IMR-90 (cell line): ENCODE results near the gene HS6ST2. TPM values are rescaled to one million over a fixed set of nuclear protein-coding genes. Genes with fewer than 3 reads are reported as not detected.

ENCODE experiments used
- ATAC-seq: fragments of 200-7000 bp; cut with Tn5 transposase; 2 replicates; pipeline ENCODE4 v1.9.1; 2020; ENCODE audit warnings: low read depth, mild to moderate bottlenecking, moderate library complexity
- BruUV-seq: library from RNA; stranded (reverse); fragments of 400-500 nt; replicated peaks from 2 replicates; lab custom pipeline; 2021; lab: Mats Ljungman, UMichigan
- CTCF ChIA-PET: fragments of 300-600 bp; formaldehyde crosslinking; extraction: SDS; loops from one replicate; lab custom pipeline; 2021; ENCODE audit warnings: antibody characterized with exemption; lab: Yijun Ruan, JAX
- POLR2A ChIA-PET: fragments of 300-600 bp; sonication (Branson Sonifier 250); formaldehyde crosslinking; loops from one replicate; lab custom pipeline; 2022; ENCODE audit warnings: antibody characterized with exemption; ENCODE audit not compliant: unreplicated experiment; lab: Charles Lee
- DNase-seq: peaks from one replicate; pipeline ENCODE4 v3.0.0; 2013
- H2AFZ ChIP-seq: replicated peaks from 2 replicates; pipeline ENCODE3; 2013; ENCODE audit warnings: low read length, mild to moderate bottlenecking; ENCODE audit not compliant: poor library complexity
- H2AK5ac ChIP-seq: 2 replicates; pipeline ENCODE4 v1.6.1; 2013; ENCODE audit warnings: low read depth, low read length, inconsistent platforms
- H2AK9ac ChIP-seq: replicated peaks from 2 replicates; pipeline ENCODE3; 2013; ENCODE audit warnings: mild to moderate bottlenecking, low read depth, low read length, moderate library complexity; ENCODE audit not compliant: poor library complexity
- H2BK120ac ChIP-seq: 2 replicates; pipeline ENCODE4 v1.6.1; 2013; ENCODE audit warnings: low read depth, low read length, inconsistent platforms
- H2BK15ac ChIP-seq: 3 replicates; pipeline ENCODE4 v1.6.1; 2013; ENCODE audit warnings: low read depth, low read length, inconsistent platforms
- H2BK20ac ChIP-seq: 2 replicates; pipeline ENCODE4 v1.6.1; 2013; ENCODE audit warnings: low read depth, mild to moderate bottlenecking, inconsistent platforms, low read length, moderate library complexity
- H2BK5ac ChIP-seq: 2 replicates; pipeline ENCODE4 v1.6.1; 2013; ENCODE audit warnings: mild to moderate bottlenecking, low read depth, low read length, inconsistent platforms; ENCODE audit not compliant: poor library complexity, severe bottlenecking
- H3K14ac ChIP-seq: replicated peaks from 2 replicates; pipeline ENCODE4 v1.6.1; 2013; ENCODE audit warnings: low read depth, low read length, inconsistent platforms
- H3K18ac ChIP-seq: 2 replicates; pipeline ENCODE4 v1.6.1; 2013; ENCODE audit warnings: low read depth, low read length, control low read depth
- H3K23ac ChIP-seq: 2 replicates; pipeline ENCODE4 v1.6.1; 2013; ENCODE audit warnings: low read depth, low read length, inconsistent platforms
- H3K27ac ChIP-seq: 2 replicates; pipeline ENCODE4 v1.5.1; 2013; ENCODE audit warnings: mild to moderate bottlenecking, control low read depth, low read length; ENCODE audit not compliant: insufficient read depth
- H3K27me3 ChIP-seq: 2 replicates; pipeline ENCODE4 v1.6.1; 2013; ENCODE audit warnings: low read length; ENCODE audit not compliant: control insufficient read depth, insufficient read depth
- H3K36me3 ChIP-seq: 2 replicates; pipeline ENCODE4 v1.6.1; 2013; ENCODE audit warnings: low read length, mixed read lengths; ENCODE audit not compliant: control insufficient read depth, insufficient read depth
- H3K4ac ChIP-seq: 2 replicates; pipeline ENCODE4 v1.6.1; 2013; ENCODE audit warnings: low read depth, low read length, inconsistent platforms
- H3K4me1 ChIP-seq: 2 replicates; pipeline ENCODE4 v1.6.1; 2013; ENCODE audit warnings: low read length, mixed read lengths; ENCODE audit not compliant: control insufficient read depth, insufficient read depth
- H3K4me2 ChIP-seq: 2 replicates; pipeline ENCODE4 v1.6.1; 2013; ENCODE audit warnings: low read depth, mild to moderate bottlenecking, control low read depth, low read length, moderate library complexity
- H3K4me3 ChIP-seq: 2 replicates; pipeline ENCODE4 v1.5.1; 2013; ENCODE audit warnings: low read depth, mild to moderate bottlenecking, control low read depth, low read length, moderate library complexity; ENCODE audit not compliant: insufficient read depth
- H3K56ac ChIP-seq: 2 replicates; pipeline ENCODE4 v1.6.1; 2013; ENCODE audit warnings: low read length, inconsistent platforms; ENCODE audit not compliant: insufficient read depth; ENCODE audit errors: extremely low read depth
- H3K79me1 ChIP-seq, 2 experiments: 2 replicates each; pipeline ENCODE4 v1.6.1; 2013; ENCODE audit warnings: low read length in 2 of 2, inconsistent platforms in 1 of 2, low read depth in 1 of 2
- H3K9ac ChIP-seq: 2 replicates; pipeline ENCODE4 v1.6.1; 2013; ENCODE audit warnings: low read depth, low read length, control low read depth
- H3K9me1 ChIP-seq: 2 replicates; pipeline ENCODE4 v1.6.1; 2013; ENCODE audit warnings: low read length, inconsistent platforms; ENCODE audit not compliant: insufficient read depth
- H3K9me3 ChIP-seq: 2 replicates; pipeline ENCODE4 v1.6.1; 2013; ENCODE audit warnings: low read length; ENCODE audit not compliant: control insufficient read depth, insufficient read depth
- H4K20me1 ChIP-seq: 2 replicates; pipeline ENCODE4 v1.6.1; 2013; ENCODE audit warnings: low read length, inconsistent platforms; ENCODE audit not compliant: insufficient read depth
- H4K5ac ChIP-seq: 2 replicates; pipeline ENCODE4 v1.6.1; 2013; ENCODE audit warnings: mild to moderate bottlenecking, low read depth, low read length, control low read depth
- H4K8ac ChIP-seq, 2 experiments: 2 replicates each; pipeline ENCODE4 v1.6.1; 2013; ENCODE audit warnings: low read depth in 2 of 2, low read length in 2 of 2, control low read depth in 1 of 2, inconsistent platforms in 1 of 2
- H4K91ac ChIP-seq: 2 replicates; pipeline ENCODE4 v1.6.1; 2013; ENCODE audit warnings: low read depth, low read length, inconsistent platforms; ENCODE audit not compliant: insufficient read depth
- BHLHE40 ChIP-seq: fragments of 150-350 bp; IDR thresholded peaks from 2 replicates; pipeline ENCODE4 v1.6.1; 2016; ENCODE audit warnings: mild to moderate bottlenecking, low read depth, low read length
- CEBPB ChIP-seq: IDR thresholded peaks from 2 replicates; pipeline ENCODE4 v1.6.1; 2012; ENCODE audit warnings: low read depth, low read length, improper control_type of control experiment
- CHD1 ChIP-seq: IDR thresholded peaks from 2 replicates; pipeline ENCODE4 v1.6.1; 2012; ENCODE audit warnings: low read depth, low read length, improper control_type of control experiment
- MAFK ChIP-seq: IDR thresholded peaks from 2 replicates; pipeline ENCODE4 v1.6.1; 2012; ENCODE audit warnings: low read depth, low read length, improper control_type of control experiment
- NFE2L2 ChIP-seq: fragments of 150-350 bp; IDR thresholded peaks from 2 replicates; pipeline ENCODE4 v1.6.1; 2016; ENCODE audit warnings: low read depth, mild to moderate bottlenecking, low read length
- RAD21 ChIP-seq: IDR thresholded peaks from 2 replicates; pipeline ENCODE4 v1.6.1; 2012; ENCODE audit warnings: low read length, improper control_type of control experiment
- RFX5 ChIP-seq: IDR thresholded peaks from 2 replicates; pipeline ENCODE4 v1.8.0; 2012; ENCODE audit warnings: low read depth, mild to moderate bottlenecking, low read length, moderate library complexity
- SMC3 ChIP-seq: fragments of 150-350 bp; IDR thresholded peaks from 2 replicates; pipeline ENCODE4 v1.6.1; 2016; ENCODE audit warnings: low read depth, mild to moderate bottlenecking, antibody characterized with exemption, low read length, moderate library complexity
- USF2 ChIP-seq: fragments of 150-350 bp; IDR thresholded peaks from 2 replicates; pipeline ENCODE4 v1.6.1; 2017; ENCODE audit warnings: mild to moderate bottlenecking, antibody characterized with exemption, low read length, low read depth
- WGBS, 2 experiments: methylation state at CpG; one replicate each; pipeline versions ENCODE4 v1.1.5 to v1.1.7; 2013; ENCODE audit warnings: missing lambda C conversion rate in 2 of 2; ENCODE audit not compliant: insufficient read length in 1 of 2; ENCODE audit errors: extremely low coverage in 2 of 2; 5-methylcytosine and 5-hydroxymethylcytosine counted together
- dilution Hi-C: fragments of 300-500 bp; cut with HindIII; formaldehyde crosslinking; loops from one replicate; pipeline ENCODE4 v1.14.3; 2018; ENCODE audit warnings: low sequenced_read_pairs; ENCODE audit not compliant: unreplicated experiment
- in situ Hi-C: fragments of 300-500 bp; cut with MboI; formaldehyde crosslinking; loops from 3 replicates; pipeline ENCODE4 v1.14.3; 2019; ENCODE audit warnings: low sequenced_read_pairs, inconsistent platforms, mixed read lengths
- intact Hi-C: fragments of 100-400 bp; cut with micrococcal nuclease; formaldehyde crosslinking; loops from 2 replicates; pipeline ENCODE4 v1.10.0; 2022
- polyA plus RNA-seq, 3 experiments: library from polyadenylated mRNA; depleted of rRNA; stranded (reverse); fragments of >200 nt; gene quantifications; 2 replicates each; pipeline ENCODE4 v1.2.3, GENCODE V29; 2012; ENCODE audit warnings: low replicate concordance in 1 of 3
- total RNA-seq: library from RNA; depleted of rRNA; stranded (reverse); fragments of >200 nt; gene quantifications from 2 replicates; pipeline ENCODE4 v1.2.3, GENCODE V29; 2012

The HS6ST2 gene
- total and polyA plus RNA-seq, 2 of the 4 experiments (the other 2 are of a cell fraction): not detected

GRCh38 chrX:132774010-132774714 lies 184.3 kb downstream of the HS6ST2 start:
- Histone ChIP-seq H2BK5ac (no peak overlapping the region), H3K79me1 (no peaks in the 10 kb centered on the region), H3K9me3 (no peaks in the 10 kb centered on the region), H3K18ac (no peak overlapping the region), H4K5ac (no peak overlapping the region), H3K4ac (no peak overlapping the region), H3K9ac (no peak overlapping the region), H4K91ac (no peak overlapping the region), H3K4me1 (no peaks in the 10 kb centered on the region), H2BK20ac (no peak overlapping the region), H3K4me2 (no peak overlapping the region), H4K20me1 (no peaks in the 10 kb centered on the region), H2AK5ac (no peak overlapping the region), H3K23ac (no peak overlapping the region), H3K27me3 (peaks cover 4% of the 10 kb centered on the region), H3K56ac (no peak overlapping the region), H2BK15ac (no peak overlapping the region), H3K14ac (no peak overlapping the region), H3K36me3 (no peaks in the 10 kb centered on the region), H2AFZ (no peak overlapping the region), H4K8ac (no peak overlapping the region), H3K9me1 (no peaks in the 10 kb centered on the region), H3K4me3 (no peak overlapping the region), H2AK9ac (no peak overlapping the region), H3K27ac (no peak overlapping the region), H2BK120ac (no peak overlapping the region)
- ATAC-seq (no peak), DNase-seq (no peak)
- ChIA-PET CTCF (no interaction called here), POLR2A (no interaction called here)
- intact Hi-C loops: no loop called here
- dilution Hi-C loops: no loop called here
- in situ Hi-C loops: no loop called here
- BruUV-seq: no TSS peak
- WGBS, 2 experiments: no CpG with 5 or more reads among the region's 5 CpGs
- TF ChIP-seq BHLHE40 (no peak), SMC3 (no peak), USF2 (no peak), CEBPB (no peak), RAD21 (no peak), RFX5 (no peak), MAFK (no peak), NFE2L2 (no peak), CHD1 (no peak)
